ES-I3 (cell line): Measurements from ENCODE around the gene GPR84.

Experiments used
- H3K36me3 ChIP-seq: 2 replicates; pipeline ENCODE4 v1.6.1; 2013; ENCODE audit warnings: mild to moderate bottlenecking, low read length, control low read depth, moderate library complexity; ENCODE audit not compliant: insufficient read depth
- H3K4me1 ChIP-seq: 2 replicates; pipeline ENCODE4 v1.6.1; 2013; ENCODE audit warnings: mild to moderate bottlenecking, control low read depth, low read length; ENCODE audit not compliant: insufficient read depth
- H3K9ac ChIP-seq: 2 replicates; pipeline ENCODE4 v1.6.1; 2013; ENCODE audit warnings: low read depth, mild to moderate bottlenecking, low read length, moderate library complexity
- H3K9me3 ChIP-seq: 2 replicates; pipeline ENCODE4 v1.6.1; 2013; ENCODE audit warnings: mild to moderate bottlenecking, low read length, moderate library complexity; ENCODE audit not compliant: control insufficient read depth, insufficient read depth

GPR84 gene

GRCh38 chr12:54364413-54364812 lies at the start of gene GPR84:
TSS of gene GPR84 (minus strand) at chr12:54364486. CDS start at chr12:54363851, 635 bp downstream.
- Histone ChIP-seq H3K9ac (no peak within 1 kb of the TSS), H3K9me3 (no peaks in the 10 kb centered on the region), H3K36me3 (no peaks in the 10 kb centered on the region), H3K4me1 (peaks cover 12% of the 10 kb centered on the region; the same call in 1 of the 2 replicates)

GRCh38 chr12:54413284-54414190 lies 49.3 kb upstream of the GPR84 start:
- Histone ChIP-seq H3K36me3 (no peaks in the 10 kb centered on the region), H3K9me3 (no peaks in the 10 kb centered on the region), H3K4me1 (peaks cover 29% of the 10 kb centered on the region; the same call in 1 of the 2 replicates), H3K9ac (no peak overlapping the region)

- Histone ChIP-seq H3K9me3 (no peaks in the 10 kb centered on the region), H3K4me1 (peaks cover 28% of the 10 kb centered on the region; the same call in 1 of the 2 replicates), H3K36me3 (no peaks in the 10 kb centered on the region; the same call in 1 of the 2 replicates), H3K9ac (no peak overlapping the region)
These were observed 48.5 kb upstream of the GPR84 start for GRCh38 chr12:54412786-54413185.

DNA sequence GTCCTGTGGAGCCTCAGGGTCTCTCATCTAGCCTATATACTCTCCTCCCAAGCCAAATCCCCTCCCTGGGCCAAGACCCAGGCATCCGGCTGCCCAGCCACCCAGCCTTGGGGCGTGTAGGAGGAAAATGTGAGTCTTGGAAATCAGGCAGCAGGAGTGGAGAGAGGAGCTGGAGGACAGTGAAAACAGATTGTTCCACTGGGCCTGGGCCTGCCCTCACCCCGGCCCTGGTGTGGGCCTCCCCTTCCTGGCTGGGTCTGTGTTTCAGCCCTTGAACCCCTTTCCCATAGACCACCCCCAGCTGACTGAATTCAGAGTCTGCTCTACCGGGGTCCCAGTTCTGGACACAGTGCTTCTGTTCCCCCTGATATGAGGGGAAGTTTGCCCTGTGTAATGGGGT lies 48.1 kb upstream of the GPR84 start:
- H3K9ac ChIP-seq: no peak overlapping the region
- H3K9me3 ChIP-seq: no peaks in the 10 kb centered on the region
- peaks cover 24% of the 10 kb centered on the region; the same call in 1 of the 2 replicates for H3K4me1 ChIP-seq
- H3K36me3 ChIP-seq: no peaks in the 10 kb centered on the region; the same call in 1 of the 2 replicates

DNA sequence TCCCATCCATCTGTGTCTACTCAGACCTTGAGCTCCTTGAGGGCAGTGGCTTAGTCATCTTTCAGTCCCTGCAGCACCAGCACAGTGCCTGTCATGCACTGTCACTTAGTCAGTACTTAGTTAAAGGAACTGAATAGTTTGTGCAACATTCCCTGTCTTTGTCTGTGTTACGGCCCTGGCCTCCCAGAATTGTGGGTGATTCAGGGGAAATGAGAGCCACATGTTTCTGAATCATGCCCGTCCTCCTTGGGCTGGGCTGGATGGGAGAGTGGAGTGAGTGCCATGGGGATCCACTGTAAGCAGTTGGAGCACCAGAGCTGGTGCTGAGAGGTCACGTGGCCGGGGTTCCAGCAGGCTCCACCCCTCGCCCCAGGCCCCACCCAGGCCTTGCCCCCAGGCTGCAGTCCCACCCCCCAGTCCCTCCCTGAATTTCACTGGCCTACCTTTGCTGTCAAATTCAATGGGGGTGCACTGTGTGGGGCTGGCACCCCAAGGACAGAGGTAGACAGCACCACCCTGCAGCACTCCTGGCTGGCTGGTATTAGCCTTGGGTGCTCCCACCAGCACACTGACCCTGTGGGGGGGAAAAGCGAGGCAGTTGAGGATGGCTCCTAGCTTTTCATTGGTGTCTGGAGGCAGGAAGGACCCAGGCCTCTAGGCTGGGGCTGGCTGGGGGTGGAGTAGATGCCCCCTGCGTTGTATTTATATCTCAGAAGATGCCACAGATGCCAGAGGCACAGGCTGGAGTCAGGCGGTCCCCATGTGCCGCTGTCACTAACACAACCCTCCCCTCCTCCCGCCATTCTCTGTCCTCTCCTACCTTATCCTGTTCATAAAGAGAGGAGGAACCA lies 47.3 kb upstream of the GPR84 start:
- no peaks in the 10 kb centered on the region for H3K9me3 ChIP-seq
- H3K4me1 ChIP-seq: peaks cover 21% of the 10 kb centered on the region; the same call in 1 of the 2 replicates
- no peaks in the 10 kb centered on the region; the same call in 1 of the 2 replicates for H3K36me3 ChIP-seq
- no peak overlapping the region for H3K9ac ChIP-seq

GRCh38 chr12:54409267-54409666 lies 45.0 kb upstream of the GPR84 start:
- no peaks in the 10 kb centered on the region; the same call in 1 of the 2 replicates for H3K36me3 ChIP-seq
- peaks cover 21% of the 10 kb centered on the region; the same call in 1 of the 2 replicates for H3K4me1 ChIP-seq
- H3K9me3 ChIP-seq: no peaks in the 10 kb centered on the region
- H3K9ac ChIP-seq: no peak overlapping the region

GRCh38 chr12:54407183-54407905 lies 43.1 kb upstream of the GPR84 start:
- Histone ChIP-seq H3K4me1 (peaks cover 10% of the 10 kb centered on the region; the same call in 1 of the 2 replicates), H3K9me3 (no peaks in the 10 kb centered on the region), H3K9ac (no peak overlapping the region), H3K36me3 (no peaks in the 10 kb centered on the region; the same call in 1 of the 2 replicates)

DNA sequence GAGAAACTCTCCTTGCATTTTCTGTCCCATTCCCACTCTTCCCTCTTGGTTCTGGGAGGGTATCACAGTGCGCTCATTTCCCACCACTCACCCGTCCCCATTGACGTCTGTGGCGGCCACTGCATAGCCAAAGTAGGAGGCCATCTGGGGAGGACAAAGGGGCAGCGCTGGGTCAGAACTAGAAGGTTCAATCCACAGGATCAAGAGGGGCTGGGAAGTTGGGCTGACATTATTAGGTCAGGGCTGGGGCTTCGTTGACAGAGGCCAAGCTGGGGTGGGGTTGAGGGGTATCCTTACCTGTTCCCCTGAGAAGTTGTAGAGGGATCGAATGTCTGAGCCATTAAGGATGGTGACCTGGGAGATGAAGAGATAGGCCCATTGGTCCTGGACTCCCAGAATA lies 41.3 kb upstream of the GPR84 start:
- Histone ChIP-seq H3K36me3 (peaks cover 8% of the 10 kb centered on the region; the same call in 1 of the 2 replicates), H3K9me3 (no peaks in the 10 kb centered on the region), H3K9ac (no peak overlapping the region), H3K4me1 (no peaks in the 10 kb centered on the region)

DNA sequence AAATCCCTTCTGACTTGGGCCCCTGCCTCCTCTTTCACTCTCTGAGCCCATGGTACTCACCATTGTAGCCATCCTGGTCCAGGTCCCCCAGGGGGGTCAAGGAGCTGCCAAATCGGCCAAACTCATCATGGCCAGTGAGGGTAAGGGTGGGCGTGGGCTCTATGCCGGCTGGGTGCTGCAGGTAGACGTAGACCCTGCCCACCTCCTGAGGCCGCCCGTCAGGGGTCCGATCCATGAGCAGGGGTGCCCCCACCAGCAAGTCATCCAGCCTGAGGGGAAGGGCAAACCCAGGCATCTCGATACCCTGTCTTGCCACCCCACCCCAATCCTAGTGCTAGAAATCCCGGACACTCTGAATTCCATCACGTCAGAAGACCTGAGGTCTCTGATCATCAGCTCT lies 40.8 kb upstream of the GPR84 start:
- Histone ChIP-seq H3K4me1 (no peaks in the 10 kb centered on the region), H3K9ac (no peak overlapping the region), H3K36me3 (peaks cover 8% of the 10 kb centered on the region; the same call in 1 of the 2 replicates), H3K9me3 (no peaks in the 10 kb centered on the region)

DNA sequence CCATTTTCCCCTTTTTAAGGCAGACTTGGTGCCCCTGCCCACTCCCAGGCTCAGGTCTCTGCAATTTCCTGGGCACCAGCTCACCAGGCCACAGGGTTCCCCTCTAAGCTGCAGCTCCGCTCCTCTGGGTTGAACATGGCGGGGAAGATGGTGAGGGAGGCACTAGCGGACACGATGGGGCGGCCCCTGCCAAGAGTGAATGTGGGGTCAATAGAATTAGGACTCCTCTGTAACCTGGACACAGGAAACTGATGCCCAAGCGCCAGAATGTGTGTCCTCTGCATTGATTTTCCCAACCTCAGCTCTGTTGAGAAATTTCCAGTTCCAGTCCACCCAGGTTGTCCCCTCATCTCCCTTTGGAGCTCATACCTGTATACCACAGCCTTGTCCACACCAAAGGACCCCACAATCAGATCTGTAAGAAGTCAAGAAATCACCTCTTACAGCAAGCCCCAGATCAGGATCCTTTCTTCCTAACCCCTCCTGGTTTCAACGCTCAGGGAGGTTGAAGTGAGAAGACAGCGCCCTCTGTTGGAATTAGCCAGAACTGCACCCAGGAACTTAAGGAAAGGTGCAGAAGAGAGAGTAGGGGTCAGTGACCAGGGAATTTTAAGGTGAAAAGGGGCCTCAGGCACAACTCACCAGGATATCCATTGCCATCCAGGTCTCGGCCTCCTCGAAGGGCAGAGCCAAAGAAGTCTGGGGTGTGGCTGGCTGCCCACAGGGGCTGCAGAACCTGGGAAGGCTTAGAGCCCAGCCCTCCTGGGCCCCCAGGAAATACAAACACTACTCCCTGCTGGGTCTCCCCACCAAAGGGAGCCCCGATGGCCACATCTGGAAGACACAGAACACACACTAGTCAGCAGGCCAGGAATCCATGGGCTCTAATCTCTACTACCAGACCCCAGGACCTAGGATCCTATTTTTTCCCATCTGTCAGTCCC lies 40.0 kb upstream of the GPR84 start:
- no peaks in the 10 kb centered on the region for H3K9me3 ChIP-seq
- no peaks in the 10 kb centered on the region for H3K4me1 ChIP-seq
- peaks cover 8% of the 10 kb centered on the region; the same call in 1 of the 2 replicates for H3K36me3 ChIP-seq
- no peak overlapping the region for H3K9ac ChIP-seq

- H3K4me1 ChIP-seq: no peaks in the 10 kb centered on the region
- H3K9me3 ChIP-seq: no peaks in the 10 kb centered on the region
- no peak overlapping the region for H3K9ac ChIP-seq
- H3K36me3 ChIP-seq: peaks cover 14% of the 10 kb centered on the region; the same call in 1 of the 2 replicates
These were observed 36.8 kb upstream of the GPR84 start for GRCh38 chr12:54401119-54401518.

DNA sequence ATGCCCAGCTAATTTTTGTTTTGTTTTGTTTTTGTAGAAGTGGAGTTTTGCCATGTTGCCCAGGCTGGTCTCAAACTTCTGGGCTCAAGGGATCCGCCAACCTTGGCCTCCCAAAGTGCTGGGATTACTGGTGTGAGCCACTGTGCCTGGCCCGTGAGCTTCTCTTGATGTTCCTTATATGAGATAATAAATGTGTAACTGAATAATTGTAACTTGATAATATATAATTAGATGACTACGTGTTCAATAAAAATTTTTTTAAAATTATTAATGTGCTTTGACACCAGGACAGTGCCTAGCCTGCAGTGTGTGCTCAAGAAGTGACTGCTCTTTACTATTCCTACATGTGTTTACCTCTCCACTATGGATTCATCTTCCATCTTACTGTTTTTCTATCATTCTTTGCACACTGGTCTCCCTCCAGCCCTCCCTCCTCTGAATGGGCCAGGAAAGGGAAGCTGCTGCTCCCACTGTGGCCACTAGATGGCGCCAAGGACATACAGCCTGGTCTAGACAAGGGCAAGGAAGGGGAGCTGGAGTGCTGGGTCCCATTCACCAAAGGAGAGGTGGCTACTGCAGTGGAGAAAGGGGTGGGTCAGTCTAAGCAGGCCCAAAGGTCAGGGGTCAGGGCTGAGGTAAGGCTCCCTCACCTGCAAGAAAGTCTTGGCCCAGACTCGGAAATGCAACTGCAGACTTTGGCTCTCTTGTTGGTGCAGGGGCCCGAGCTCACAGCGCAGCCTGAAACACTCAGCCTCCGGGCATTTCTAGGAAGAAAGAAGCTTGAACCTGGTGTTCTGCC lies 34.9 kb upstream of the GPR84 start:
- no peak overlapping the region for H3K9ac ChIP-seq
- no peaks in the 10 kb centered on the region for H3K4me1 ChIP-seq
- no peaks in the 10 kb centered on the region for H3K9me3 ChIP-seq
- peaks cover 19% of the 10 kb centered on the region; the same call in 1 of the 2 replicates for H3K36me3 ChIP-seq
